ENCODE data around the gene OGFOD2. TPM values are rescaled to one million over a fixed set of nuclear protein-coding genes. Genes with fewer than 3 reads are reported as not detected.

The OGFOD2 gene
- total RNA-seq, 2 donors from 2014 or later, result 22.2 to 22.4 TPM

GRCh38 chr12:122969676-122970075 is 5.4 kb upstream of the OGFOD2 start:
- DNase-seq (no peak), ATAC-seq (peak; percentile 2)
- intact Hi-C loops (cut with DNase I, micrococcal nuclease), result no loop called here

- intact Hi-C loops (cut with DNase I, micrococcal nuclease), result no loop called here
- DNase-seq, result peak; percentile 99
- peak; percentile 86 for ATAC-seq
These were observed 661 bp upstream of the OGFOD2 start for GRCh38 chr12:122974274-122974891.

GRCh38 chr12:122975790-122976647 is 975 bp downstream of the OGFOD2 start:
- no peak for DNase-seq
- intact Hi-C loops (cut with DNase I, micrococcal nuclease), result no loop called here
- no peak for ATAC-seq

GRCh38 chr12:122976648-122976975 is 1.6 kb downstream of the OGFOD2 start:
- DNase-seq (no peak), ATAC-seq (no peak)
- intact Hi-C loops (cut with DNase I, micrococcal nuclease), result no loop called here

GRCh38 chr12:122977153-122977552 is 2.1 kb downstream of the OGFOD2 start:
- no peak for ATAC-seq
- intact Hi-C loops (cut with DNase I, micrococcal nuclease), result no loop called here
- DNase-seq, result no peak

- ATAC-seq (no peak), DNase-seq (no peak)
- intact Hi-C loops (cut with DNase I, micrococcal nuclease), result no loop called here
These were observed 2.8 kb downstream of the OGFOD2 start for GRCh38 chr12:122977655-122978392.

GRCh38 chr12:122978507-122978955 is 3.5 kb downstream of the OGFOD2 start:
- DNase-seq (no peak), ATAC-seq (no peak)
- intact Hi-C loops (cut with DNase I, micrococcal nuclease), result no loop called here

DNA sequence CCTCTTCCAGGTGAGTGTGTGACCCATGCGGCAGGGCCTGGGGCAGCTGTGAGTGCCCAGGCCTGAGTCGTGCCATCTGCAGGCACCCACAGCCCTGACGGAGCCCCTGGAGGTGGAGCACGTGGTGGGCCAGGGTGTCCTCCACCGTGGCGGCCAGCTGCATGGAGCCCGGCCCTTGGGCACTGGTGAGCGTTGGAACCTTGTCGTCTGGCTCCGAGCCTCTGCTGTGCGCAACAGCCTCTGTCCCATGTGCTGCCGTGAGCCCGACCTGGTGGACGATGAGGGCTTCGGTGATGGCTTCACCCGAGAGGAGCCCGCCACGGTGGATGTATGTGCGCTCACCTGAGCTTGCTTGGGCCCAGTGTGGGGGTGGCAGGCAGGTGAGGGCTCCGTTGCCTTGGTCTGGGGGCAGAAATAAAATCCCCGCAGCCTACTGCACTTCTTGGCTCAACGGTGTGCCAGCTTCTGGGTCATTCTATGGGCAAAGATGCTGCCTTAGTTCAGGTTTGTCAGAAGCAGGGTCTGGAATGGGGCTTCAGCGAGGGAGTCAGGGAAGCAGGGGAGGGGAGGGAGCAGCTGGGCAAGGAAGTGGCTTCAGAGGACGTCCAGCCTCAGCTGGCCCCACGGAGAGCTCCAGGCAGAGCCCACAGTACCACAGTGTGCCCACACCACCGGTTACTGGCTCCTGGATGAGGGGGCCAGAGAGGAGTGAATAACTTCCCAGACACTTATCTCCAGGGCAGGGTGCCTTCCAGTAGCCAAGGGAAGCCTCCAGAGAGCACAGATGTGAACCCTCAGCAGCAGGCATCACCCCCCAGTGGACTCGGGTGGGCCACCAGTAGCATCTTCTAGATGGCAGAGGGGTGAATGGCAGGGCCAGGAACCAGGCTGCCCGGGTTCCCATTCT is 4.2 kb downstream of the OGFOD2 start:
- intact Hi-C loops (cut with DNase I, micrococcal nuclease), result no loop called here
- no peak for ATAC-seq
- no peak for DNase-seq

GRCh38 chr12:122979908-122980182 is 4.8 kb downstream of the OGFOD2 start:
- intact Hi-C loops (cut with DNase I, micrococcal nuclease), result loop anchor here in 1 of 2 donors (10.0 kb wide), 1 partner anchor 255 kb away; the partner anchor contains the start of genes MPHOSPH9 and MTRFR

GRCh38 chr12:122980183-122981035 is 5.4 kb downstream of the OGFOD2 start, which contains the start of gene ARL6IP4:
ARL6IP4 (plus strand) TSS chr12:122980681; CDS start chr12:122981140, 459 bp downstream.
- peak; percentile 78 for ATAC-seq
- intact Hi-C loops (cut with DNase I, micrococcal nuclease), result loop anchor here in 1 of 2 donors (10.0 kb wide), 1 partner anchor 254 kb away; the partner anchor contains the start of genes MPHOSPH9 and MTRFR
- DNase-seq, result peak in 1 of 2 donors; percentile 79

More at GRCh38 chr12:122979908-122980182, 4.8 kb downstream of the OGFOD2 start:
- no peak for ATAC-seq
- DNase-seq, result no peak

- intact Hi-C loops (cut with DNase I, micrococcal nuclease), result loop anchor here in 1 of 2 donors (10.0 kb wide), 1 partner anchor 254 kb away; the partner anchor contains the start of genes MPHOSPH9 and MTRFR
- peak; percentile 31 for ATAC-seq
These were observed 6.0 kb downstream of the OGFOD2 start for GRCh38 chr12:122981036-122981471.

DNA sequence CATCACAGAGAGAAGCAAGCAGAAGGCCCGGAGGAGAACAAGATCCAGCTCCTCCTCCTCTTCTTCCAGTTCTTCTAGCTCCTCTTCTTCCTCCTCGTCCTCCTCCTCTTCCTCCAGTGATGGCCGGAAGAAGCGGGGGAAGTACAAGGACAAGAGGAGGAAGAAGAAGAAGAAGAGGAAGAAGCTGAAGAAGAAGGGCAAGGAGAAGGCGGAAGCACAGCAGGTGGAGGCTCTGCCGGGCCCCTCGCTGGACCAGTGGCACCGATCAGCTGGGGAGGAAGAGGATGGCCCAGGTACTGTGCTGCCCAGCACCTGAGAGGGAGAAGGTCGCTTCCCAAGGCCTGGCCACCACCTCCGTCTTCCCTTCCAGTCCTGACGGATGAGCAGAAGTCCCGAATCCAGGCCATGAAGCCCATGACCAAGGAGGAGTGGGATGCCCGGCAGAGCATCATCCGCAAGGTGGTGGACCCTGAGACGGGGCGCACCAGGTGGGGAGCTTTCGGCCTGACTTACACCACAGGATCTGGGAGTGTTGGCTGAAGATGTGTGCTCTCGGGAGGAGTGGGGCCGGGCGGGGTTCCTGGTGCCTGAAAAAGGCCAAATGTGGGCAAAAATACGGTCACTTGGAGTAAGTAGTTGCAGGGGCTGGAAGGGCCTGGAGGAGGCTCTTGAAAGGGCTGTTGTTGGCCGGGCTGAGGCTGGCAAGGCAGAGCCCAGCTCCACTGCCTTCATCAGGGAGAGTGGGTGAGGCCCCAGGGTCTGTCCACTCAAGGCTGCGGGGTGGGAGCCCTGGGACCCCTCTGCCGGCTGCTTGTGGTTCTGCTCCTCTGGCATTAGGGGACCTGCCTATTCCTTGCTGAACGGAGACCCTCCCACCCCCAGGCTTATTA is 6.8 kb downstream of the OGFOD2 start:
- DNase-seq (no peak), ATAC-seq (no peak)
- intact Hi-C loops (cut with DNase I, micrococcal nuclease), result loop anchor here in 1 of 2 donors (10.0 kb wide), 1 partner anchor 253 kb away; the partner anchor contains the start of genes MPHOSPH9 and MTRFR

More at GRCh38 chr12:122981036-122981471, 6.0 kb downstream of the OGFOD2 start:
- no peak for DNase-seq

DNA sequence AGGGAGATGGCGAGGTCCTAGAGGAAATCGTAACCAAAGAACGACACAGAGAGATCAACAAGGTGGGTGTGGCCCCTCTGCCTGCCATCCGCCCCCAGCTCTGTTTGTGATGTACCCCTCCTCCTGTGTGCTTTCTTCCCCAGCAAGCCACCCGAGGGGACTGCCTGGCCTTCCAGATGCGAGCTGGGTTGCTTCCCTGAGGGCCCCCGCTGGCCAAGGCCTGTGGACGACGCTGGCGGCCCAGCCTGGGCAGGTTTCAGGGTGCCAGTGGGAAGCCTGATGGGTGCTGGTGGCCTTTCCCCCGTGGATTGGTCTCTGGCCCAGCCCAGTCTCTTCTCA is 7.4 kb downstream of the OGFOD2 start:
- DNase-seq (no peak), ATAC-seq (no peak)
- intact Hi-C loops (cut with DNase I, micrococcal nuclease), result loop anchor here in 1 of 2 donors (10.0 kb wide), 1 partner anchor 252 kb away; the partner anchor contains the start of genes MPHOSPH9 and MTRFR

GRCh38 chr12:122982963-122983788 is 8.1 kb downstream of the OGFOD2 start:
- DNase-seq (no peak), ATAC-seq (no peak)
- intact Hi-C loops (cut with DNase I, micrococcal nuclease), result loop anchor here in 1 of 2 donors (10.0 kb wide), 1 partner anchor 252 kb away; the partner anchor contains the start of genes MPHOSPH9 and MTRFR

- DNase-seq (no peak), ATAC-seq (no peak)
- intact Hi-C loops (cut with DNase I, micrococcal nuclease), result loop anchor here in 1 of 2 donors (10.0 kb wide), 1 partner anchor 251 kb away; the partner anchor contains the start of genes MPHOSPH9 and MTRFR
These were observed 8.9 kb downstream of the OGFOD2 start for GRCh38 chr12:122983789-122984515.
